NT2/D1 (cell line): ENCODE results near the gene SERINC5.

ENCODE experiments used
- YY1 ChIP-seq: IDR thresholded peaks from 2 replicates; pipeline ENCODE4 v1.6.1; 2011; ENCODE audit not compliant: insufficient read length, insufficient read depth
- ZNF274 ChIP-seq: IDR thresholded peaks from 2 replicates; pipeline ENCODE4 v1.6.1; 2011; ENCODE audit warnings: mild to moderate bottlenecking, low read depth, low read length

GRCh38 chr5:80234116-80234948, 21.5 kb downstream of the SERINC5 start:
- TF ChIP-seq ZNF274 (no peak), YY1 (no peak)
